Neutrophil (primary cell): ENCODE results near the gene TEX36.

Experiments used
- H3K27ac ChIP-seq: fragments of 200-600 bp; sonication (generic); 2 replicates; pipeline ENCODE4 v1.5.1; 2016; ENCODE audit warnings: mild to moderate bottlenecking, moderate library complexity
- H3K27me3 ChIP-seq: fragments of 200-600 bp; sonication (generic); 2 replicates; pipeline ENCODE4 v1.6.0; 2016; ENCODE audit warnings: mild to moderate bottlenecking
- H3K36me3 ChIP-seq: fragments of 200-600 bp; sonication (generic); 2 replicates; pipeline ENCODE4 v1.5.1; 2017
- H3K4me1 ChIP-seq, 2 experiments: fragments of 200-600 bp in 1 of 2; sonication (generic) in 1 of 2; 1 replicate in 1 of 2; 2 replicates in 1 of 2; pipeline versions ENCODE4 v1.5.1 to v1.6.1; 2013 to 2016; ENCODE audit warnings: low read depth in 1 of 2, low read length in 1 of 2, mild to moderate bottlenecking in 1 of 2, moderate library complexity in 1 of 2; ENCODE audit not compliant: control insufficient read depth in 1 of 2, insufficient read depth in 1 of 2
- H3K4me3 ChIP-seq, 2 experiments: fragments of 200-600 bp in 1 of 2; sonication (generic) in 1 of 2; 1 replicate in 1 of 2; 2 replicates in 1 of 2; pipeline ENCODE4 v1.5.1; 2013 to 2016; ENCODE audit warnings: low read depth in 1 of 2, low read length in 1 of 2, mild to moderate bottlenecking in 1 of 2, moderate library complexity in 1 of 2
- H3K9me3 ChIP-seq: fragments of 200-600 bp; sonication (generic); 2 replicates; pipeline ENCODE4 v1.5.1; 2016
- TF ChIP-seq, protein P1 (sequence below): fragments of 200-600 bp; sonication (generic); IDR thresholded peaks from 2 replicates; pipeline ENCODE4 v1.5.1; 2016; ENCODE audit warnings: antibody characterized with exemption

Gene TEX36

DNA sequence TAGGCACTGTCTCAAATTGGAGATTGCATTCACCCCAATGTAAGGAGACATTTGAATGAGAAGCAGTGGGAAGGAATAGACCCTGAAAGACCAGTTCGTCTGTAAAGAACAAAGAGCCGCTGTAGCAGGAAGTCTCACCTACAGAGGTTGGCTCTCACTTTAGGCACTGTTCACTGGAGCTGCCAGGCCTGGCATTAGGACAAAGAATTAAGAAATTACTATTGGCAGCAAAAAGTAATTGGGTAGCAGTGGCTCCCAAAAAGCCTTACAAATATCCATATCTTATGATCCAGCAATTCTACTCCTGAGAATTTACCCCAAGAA, 10.5 kb upstream of the TEX36 start:
- TF ChIP-seq, protein P1, sequence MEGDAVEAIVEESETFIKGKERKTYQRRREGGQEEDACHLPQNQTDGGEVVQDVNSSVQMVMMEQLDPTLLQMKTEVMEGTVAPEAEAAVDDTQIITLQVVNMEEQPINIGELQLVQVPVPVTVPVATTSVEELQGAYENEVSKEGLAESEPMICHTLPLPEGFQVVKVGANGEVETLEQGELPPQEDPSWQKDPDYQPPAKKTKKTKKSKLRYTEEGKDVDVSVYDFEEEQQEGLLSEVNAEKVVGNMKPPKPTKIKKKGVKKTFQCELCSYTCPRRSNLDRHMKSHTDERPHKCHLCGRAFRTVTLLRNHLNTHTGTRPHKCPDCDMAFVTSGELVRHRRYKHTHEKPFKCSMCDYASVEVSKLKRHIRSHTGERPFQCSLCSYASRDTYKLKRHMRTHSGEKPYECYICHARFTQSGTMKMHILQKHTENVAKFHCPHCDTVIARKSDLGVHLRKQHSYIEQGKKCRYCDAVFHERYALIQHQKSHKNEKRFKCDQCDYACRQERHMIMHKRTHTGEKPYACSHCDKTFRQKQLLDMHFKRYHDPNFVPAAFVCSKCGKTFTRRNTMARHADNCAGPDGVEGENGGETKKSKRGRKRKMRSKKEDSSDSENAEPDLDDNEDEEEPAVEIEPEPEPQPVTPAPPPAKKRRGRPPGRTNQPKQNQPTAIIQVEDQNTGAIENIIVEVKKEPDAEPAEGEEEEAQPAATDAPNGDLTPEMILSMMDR: no peak
- Histone ChIP-seq H3K36me3 (no peaks in the 10 kb centered on the region), H3K9me3 (no peaks in the 10 kb centered on the region), H3K27ac (no peak overlapping the region), H3K4me1 (no peaks in the 10 kb centered on the region), H3K4me3 (no peak overlapping the region), H3K27me3 (peaks cover 13% of the 10 kb centered on the region)

DNA sequence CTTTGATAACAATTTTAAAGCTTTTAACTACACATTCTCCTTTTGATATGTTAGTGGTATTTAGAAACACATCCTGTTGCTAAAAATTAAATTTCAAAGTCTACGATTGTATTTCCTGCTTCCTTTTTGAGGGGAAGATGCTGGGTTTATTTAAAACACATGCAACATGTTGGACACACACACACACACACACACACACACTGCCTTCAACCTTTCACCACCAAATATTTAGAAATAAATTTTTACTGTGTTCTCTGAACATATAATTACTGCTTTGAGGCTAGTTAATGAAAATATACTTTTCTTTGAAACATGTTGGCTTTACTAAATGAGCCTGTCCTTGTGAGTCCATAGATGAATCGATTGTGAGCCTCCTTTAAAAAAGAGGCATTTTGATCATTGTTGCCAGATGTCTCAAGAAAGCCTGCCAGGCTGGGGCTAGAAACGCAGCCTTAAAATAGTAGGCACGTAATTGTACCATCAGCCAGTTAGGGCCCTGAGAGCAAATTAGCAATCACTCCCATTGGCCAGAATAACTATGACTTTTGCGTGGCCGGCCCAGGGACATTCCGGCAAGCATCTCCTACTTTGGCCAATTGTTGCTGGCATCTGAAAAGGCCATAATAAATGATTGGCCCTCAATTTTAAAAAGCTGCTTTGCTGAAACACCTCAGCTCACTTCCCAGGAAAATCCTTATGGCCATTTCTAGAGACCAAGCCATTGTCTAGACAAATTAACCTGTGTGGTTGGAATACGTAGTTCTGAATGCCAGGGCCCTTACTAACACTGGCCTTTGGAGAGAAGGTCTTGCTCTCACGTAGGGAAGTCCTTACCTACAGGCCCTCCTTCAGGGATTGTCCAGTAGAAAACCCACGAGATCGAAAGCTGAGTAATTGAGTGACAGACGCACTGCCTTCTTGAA, 9.9 kb upstream of the TEX36 start:
- TF ChIP-seq, protein P1: no peak
- H3K27ac ChIP-seq: no peak overlapping the region
- peaks cover 13% of the 10 kb centered on the region for H3K27me3 ChIP-seq
- H3K9me3 ChIP-seq: no peaks in the 10 kb centered on the region
- no peak overlapping the region for H3K4me3 ChIP-seq
- no peaks in the 10 kb centered on the region for H3K4me1 ChIP-seq
- no peaks in the 10 kb centered on the region for H3K36me3 ChIP-seq

DNA sequence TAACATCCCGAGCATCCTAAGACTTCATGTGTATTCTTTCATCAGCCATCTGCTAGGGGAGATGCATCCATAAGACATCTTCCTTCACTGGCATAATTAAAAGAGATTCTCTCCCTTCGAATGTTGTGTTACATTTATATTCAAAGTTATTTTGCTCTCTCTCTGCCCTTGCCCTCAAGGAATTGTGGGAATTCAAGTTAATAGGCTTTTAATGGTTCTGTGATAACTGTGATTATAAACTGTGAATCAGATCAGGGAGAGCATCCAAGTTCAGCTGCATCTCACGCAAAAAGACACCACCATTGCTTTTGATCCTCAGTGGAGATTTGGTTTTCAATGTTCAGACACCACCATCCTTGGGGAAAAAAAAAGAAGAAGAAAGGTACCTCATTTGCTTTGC, 9.2 kb upstream of the TEX36 start:
- TF ChIP-seq, protein P1: no peak
- Histone ChIP-seq H3K9me3 (no peaks in the 10 kb centered on the region), H3K27me3 (peaks cover 19% of the 10 kb centered on the region), H3K36me3 (no peaks in the 10 kb centered on the region), H3K4me3 (no peak overlapping the region), H3K4me1 (no peaks in the 10 kb centered on the region), H3K27ac (no peak overlapping the region)

DNA sequence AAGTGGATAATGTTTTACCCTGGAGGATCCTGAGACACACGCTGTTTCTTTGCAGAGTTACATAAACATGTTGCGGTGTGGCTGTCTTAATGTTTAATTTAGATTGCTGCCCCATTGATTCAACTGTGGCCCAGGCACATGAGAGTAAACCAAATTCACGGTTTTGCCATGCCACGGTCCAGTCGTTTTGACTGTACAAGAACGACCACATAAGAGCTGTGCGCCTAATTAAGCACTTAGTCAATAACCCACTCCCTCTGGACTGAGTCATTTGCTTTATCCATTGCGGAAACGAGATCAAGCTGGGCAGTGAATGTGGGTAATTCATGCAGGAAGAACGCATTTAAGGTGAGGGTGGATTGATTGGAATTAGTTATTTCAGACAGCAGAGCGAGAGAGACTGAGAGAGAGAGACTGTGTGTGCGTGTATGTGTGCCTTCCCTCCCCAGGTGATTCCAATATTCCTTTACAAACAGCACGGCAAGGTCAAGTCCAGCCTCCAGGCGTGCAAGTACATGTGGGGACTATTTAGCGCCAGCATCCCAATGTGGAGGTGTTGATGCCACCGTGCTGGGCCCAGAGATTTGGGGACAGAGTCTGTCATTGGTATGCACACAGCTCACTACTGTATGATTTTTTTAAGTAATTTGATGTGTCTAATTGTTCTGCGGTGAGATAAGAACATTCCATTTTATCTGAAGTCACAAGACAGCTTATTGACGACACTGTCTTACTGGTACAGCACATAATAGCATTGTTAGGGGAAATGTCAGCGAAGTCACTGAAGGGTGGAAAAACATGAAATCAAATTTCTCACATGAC, 8.4 kb upstream of the TEX36 start:
- Histone ChIP-seq H3K9me3 (no peaks in the 10 kb centered on the region), H3K4me1 (no peaks in the 10 kb centered on the region), H3K27me3 (peaks cover 20% of the 10 kb centered on the region), H3K36me3 (no peaks in the 10 kb centered on the region), H3K27ac (no peak overlapping the region), H3K4me3 (no peak overlapping the region)
- TF ChIP-seq, protein P1: no peak

DNA sequence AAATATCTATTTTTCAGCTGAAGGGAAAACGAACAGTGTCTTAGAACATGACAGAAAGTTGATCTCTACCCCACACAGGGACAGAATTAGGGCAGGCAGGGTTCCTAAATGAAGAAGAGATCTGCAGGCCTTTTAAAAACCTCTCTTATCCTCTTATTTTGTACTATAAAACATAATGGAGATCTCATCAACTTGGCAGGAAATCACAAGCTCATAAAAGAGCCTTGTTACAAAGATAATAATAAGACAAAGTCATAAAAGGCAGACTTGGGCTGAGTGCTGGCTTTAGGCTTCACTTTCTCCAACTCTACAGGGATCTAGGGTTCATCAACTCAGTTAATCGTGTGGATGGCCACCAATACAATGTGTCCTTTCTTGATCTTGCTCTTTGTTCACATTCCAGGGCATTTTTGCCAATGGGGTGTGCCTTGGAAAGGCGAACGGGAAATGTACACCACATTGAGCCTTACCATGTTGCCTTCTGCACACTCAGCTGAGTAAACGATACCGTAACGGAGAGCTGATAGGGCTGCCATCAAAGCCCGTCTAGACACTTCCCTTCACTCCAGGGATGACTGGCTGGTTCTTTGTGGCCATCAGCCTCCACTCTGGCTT, 7.1 kb upstream of the TEX36 start:
- H3K9me3 ChIP-seq: no peaks in the 10 kb centered on the region
- no peak overlapping the region for H3K27ac ChIP-seq
- H3K27me3 ChIP-seq: peaks cover 20% of the 10 kb centered on the region
- no peaks in the 10 kb centered on the region for H3K4me1 ChIP-seq
- no peak overlapping the region for H3K4me3 ChIP-seq
- TF ChIP-seq, protein P1: no peak
- H3K36me3 ChIP-seq: no peaks in the 10 kb centered on the region
